Prostate gland (tissue), 2 donors: ENCODE measurements around the gene TMEM167B.

Source experiments
- POLR2A ChIP-seq: fragments of 450-650 bp; IDR thresholded peaks from one replicate; pipeline ENCODE4 v1.6.1; 2016; ENCODE audit warnings: antibody characterized with exemption, mild to moderate bottlenecking
- POLR2AphosphoS5 ChIP-seq: sonication (generic); formaldehyde crosslinking; IDR thresholded peaks from one replicate; pipeline ENCODE4 v1.6.1; 2017; ENCODE audit warnings: antibody characterized with exemption
- TF ChIP-seq, protein P1 (sequence below), 4 experiments: fragments of 200-600 bp in 2 of 4; fragments of 450-650 bp in 2 of 4; sonication (generic) in 2 of 4; IDR thresholded peaks; 1 replicate in 3 of 4; 2 replicates in 1 of 4; pipeline ENCODE4 v1.5.1; 2016 to 2019; ENCODE audit warnings: antibody characterized with exemption in 4 of 4, mild to moderate bottlenecking in 2 of 4, moderate library complexity in 2 of 4

DNA sequence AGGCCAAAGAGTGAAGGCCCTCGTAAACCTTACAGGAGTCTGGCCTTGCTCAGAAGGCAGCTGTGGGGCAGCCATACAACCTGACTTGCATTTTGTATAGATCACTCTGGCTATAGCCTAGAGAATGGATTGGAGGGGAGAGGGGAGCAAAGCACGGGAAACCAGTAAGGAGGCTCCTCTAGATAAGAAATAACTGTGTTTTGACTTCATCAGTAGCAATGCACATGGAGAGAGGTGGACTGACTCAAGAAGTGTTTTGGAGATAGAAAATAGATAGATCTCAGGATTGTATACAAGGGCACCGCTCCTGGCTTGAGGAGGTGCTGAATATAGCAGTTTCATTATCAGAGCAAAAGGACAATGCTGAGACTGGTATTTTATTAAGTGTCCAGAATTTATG is 49.8 kb downstream of the TMEM167B start:
- TF ChIP-seq, protein P1, sequence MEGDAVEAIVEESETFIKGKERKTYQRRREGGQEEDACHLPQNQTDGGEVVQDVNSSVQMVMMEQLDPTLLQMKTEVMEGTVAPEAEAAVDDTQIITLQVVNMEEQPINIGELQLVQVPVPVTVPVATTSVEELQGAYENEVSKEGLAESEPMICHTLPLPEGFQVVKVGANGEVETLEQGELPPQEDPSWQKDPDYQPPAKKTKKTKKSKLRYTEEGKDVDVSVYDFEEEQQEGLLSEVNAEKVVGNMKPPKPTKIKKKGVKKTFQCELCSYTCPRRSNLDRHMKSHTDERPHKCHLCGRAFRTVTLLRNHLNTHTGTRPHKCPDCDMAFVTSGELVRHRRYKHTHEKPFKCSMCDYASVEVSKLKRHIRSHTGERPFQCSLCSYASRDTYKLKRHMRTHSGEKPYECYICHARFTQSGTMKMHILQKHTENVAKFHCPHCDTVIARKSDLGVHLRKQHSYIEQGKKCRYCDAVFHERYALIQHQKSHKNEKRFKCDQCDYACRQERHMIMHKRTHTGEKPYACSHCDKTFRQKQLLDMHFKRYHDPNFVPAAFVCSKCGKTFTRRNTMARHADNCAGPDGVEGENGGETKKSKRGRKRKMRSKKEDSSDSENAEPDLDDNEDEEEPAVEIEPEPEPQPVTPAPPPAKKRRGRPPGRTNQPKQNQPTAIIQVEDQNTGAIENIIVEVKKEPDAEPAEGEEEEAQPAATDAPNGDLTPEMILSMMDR (IDR thresholded peaks at IDR 0.05), result no peak
- TF ChIP-seq POLR2AphosphoS5 (no peak), POLR2A (no peak)
